HuH-7.5 (cell line): Measurements from ENCODE around the gene TNFSF9.
A peak's percentile ranks its signal among the peaks of the same experiment; 100 is the strongest.
"Not testable (repeated sequence)": the region's sequence is repeated elsewhere in the genome, so short reads cannot be mapped to it uniquely, and the experiment has no call there.

Experiments used
- DNase-seq: peaks from one replicate; pipeline ENCODE4 v3.0.0; 2011; ENCODE audit warnings: low spot score

The TNFSF9 gene

DNA sequence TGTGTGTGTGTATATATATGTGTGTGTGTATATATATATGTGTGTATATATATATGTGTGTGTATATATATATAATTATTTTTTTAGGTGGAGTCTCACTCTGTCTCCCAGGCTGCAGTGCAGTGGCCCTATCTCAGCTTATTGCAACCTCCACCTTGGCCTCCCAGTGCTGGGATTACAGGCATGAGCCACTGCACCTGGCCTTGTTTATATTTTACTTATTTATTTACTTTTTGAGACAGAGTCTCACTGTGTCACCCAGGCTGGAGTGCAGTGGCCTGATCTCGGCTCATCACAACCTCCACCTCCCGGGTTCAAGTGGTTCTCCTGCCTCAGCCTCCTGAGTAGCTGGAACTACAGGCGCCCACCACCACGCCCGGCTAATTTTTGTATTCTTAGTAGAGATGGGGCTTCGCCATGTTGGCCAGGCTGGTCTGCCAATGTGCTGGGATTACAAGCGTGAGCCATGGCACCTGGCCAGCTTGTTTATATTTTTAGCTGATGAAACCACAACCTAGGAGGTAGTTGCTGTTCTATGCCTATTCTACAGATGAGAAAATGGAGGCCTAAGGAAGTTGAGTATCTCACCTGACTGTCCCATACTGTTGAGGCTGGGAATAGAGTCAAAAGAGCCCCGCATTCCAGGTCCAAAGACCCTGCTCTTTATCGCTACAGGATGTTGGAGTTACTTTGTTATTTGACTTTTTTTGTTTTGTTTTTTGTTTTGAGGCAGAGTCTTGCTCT lies 22.6 kb upstream of the TNFSF9 start:
- not testable (repeated sequence) for DNase-seq

DNA sequence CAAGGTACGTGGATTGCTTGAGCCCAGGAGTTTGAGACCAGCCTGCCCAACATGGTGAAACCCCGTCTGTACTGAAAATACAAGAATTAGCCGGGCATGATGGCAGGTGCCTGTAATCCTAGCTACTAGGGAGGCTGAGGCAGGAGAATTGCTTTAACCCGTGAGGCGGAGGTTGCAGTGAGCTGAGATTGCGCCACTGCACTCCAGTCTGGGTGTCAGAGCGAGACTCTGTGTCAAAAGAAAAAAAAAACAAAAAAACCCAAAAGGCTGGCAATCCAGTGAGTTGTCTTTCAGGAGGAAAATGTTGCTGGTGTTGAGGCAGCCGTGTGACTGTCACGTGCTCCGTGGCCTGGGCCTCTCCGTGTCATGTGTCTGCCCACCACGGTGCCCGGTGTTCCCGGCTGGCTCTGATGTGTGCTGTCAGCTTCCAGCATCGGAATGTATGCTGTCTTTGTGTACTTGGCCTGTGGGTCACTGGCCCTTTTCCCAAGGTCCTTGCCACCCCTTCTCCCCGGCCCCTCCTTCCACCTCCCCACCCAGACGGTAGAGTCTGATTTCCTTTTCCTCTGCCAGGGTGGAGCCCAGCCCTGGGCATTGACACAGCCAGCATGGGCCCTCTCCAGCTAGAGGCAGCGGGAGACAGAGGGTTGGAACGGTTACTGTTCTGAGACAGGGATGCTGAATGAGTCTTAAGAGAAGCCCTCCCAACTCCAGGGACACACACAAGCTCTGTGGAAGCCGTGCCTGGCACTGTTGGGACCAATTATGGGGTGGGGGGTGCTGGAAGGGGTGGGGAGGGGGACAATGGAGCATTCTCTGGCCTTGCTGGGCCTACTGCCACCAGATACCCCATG lies 21.5 kb upstream of the TNFSF9 start:
- DNase-seq = peak; percentile 75

DNA sequence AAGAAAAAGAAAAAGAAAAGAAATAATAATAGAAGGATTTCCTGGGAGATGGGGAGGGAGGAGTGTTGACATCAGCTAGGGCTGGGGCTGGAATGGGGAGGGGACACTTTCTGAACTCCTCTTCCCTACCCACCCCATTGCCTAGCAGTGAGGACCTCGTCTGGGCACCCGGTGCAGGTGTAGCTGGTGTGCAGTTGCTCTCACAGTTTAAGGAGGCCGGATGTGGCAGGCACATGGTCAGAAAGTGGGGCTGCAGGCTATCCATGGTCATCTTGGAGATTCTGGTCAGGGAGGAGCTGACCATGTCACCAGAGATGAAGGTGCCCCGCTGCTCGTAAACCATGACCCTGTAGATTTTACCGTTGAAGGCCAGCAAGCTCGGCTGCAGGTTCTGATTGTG lies 20.2 kb upstream of the TNFSF9 start:
- no peak for DNase-seq

DNA sequence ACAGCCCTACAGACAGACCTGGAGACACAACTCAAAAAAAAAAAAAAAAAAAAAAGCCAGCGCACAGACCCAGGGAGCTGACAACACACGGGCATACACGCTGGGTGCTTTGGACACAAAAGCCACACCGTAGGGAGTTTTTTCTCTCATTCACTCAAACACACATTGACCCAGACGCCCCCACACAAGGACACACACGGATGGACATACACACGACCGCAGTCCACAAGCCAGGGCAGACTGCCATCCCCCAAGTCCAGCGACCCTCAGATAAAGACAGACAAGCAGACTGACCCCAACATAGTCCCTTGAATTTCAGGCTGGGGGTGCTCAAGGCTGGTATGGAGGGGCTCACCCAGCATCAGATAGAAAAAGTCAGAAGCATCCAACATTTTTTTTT lies 16.7 kb upstream of the TNFSF9 start:
- no peak for DNase-seq

DNA sequence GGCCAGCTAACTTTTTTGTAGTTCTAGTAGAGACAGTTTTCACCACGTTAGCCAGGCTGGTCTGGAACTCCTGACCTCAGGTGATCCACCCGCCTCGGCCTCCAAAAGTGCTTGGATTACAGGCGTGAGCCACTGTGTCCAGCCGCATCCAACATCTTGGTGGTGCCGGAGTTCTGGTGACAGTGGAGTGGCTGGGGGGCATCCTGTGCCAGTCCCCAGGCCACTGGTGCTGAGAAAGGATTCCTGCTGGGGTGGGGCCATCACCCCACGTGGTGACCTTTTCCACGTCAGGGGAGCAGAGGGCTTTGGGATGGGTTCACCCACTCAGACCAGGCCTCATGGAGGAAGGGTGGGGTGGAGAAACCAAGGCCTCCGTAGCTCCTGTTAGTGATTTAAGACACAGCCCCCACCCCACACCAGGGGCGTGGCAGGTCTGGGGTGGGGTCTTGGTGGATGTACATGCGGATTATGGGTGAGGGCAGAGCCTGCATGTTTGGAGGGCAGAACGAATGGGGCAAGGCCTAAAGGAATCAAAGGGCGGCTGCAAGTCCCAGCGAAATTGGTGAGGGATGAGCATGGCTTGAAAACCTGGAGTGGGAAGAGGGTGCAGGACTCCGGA lies 15.8 kb upstream of the TNFSF9 start:
- no peak for DNase-seq

DNA sequence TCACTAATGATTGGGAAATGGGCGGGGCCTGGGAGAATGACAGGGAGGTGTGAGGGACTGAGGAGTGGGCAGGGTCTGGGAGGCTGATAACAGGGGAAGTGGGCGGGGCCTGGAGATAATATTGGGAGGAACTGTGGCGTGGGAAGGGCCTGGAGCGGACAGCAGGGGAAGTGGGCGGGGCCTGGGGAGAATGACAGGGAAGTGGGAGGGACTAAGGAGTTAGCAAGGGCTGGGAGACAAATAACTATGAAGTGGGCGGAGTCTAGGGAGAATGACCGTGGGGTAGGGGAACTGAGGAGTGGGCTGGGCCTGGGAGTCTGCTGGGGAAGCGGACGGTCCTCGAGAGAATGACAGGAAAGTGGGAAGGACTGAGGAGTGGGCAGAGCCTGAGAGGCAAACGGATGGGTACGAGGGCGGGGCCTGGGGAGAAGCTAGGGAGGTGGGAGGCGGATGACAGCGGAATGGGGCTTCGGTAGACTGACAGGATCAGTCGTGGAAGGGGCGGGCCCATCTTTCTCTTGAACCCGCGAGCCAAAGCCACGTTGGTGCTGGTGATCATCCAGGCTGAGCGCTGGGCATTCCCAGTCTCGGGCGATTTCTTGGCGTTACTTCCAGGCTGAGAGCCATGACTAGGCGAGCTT lies 14.7 kb upstream of the TNFSF9 start:
- DNase-seq = peak; percentile 81

DNA sequence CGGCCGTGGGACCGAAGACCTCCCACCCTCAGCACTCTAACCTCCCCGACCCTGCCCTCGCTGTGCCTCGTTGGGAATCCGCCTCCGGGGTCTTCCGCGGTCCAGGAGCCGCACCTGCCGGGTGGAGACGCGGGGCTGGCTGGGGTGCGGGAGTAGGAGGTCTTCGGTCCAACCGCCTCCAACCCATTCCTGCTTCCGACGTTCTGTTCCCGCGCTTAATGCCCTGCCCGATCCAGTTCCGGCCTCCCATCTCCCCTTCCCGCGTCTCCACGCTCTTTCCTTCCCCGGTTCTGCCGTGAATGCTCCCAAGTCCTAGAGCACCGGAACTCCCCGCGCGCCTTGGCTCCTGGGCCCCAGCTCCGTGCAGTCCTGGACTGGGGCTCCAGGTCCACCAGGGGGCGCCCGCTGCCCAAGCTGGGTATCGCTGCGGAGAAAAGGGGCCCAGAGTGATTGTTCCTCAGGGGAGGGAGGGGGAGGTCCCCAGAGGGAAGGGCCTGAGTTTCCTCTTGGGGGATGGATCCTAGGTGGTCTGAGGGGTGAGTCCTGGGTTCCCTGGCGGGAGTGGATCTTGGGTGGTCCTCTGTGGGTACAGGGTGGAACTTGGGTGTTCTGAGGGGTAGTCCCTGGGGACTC lies 14.1 kb upstream of the TNFSF9 start:
- DNase-seq = peak; percentile 92

DNA sequence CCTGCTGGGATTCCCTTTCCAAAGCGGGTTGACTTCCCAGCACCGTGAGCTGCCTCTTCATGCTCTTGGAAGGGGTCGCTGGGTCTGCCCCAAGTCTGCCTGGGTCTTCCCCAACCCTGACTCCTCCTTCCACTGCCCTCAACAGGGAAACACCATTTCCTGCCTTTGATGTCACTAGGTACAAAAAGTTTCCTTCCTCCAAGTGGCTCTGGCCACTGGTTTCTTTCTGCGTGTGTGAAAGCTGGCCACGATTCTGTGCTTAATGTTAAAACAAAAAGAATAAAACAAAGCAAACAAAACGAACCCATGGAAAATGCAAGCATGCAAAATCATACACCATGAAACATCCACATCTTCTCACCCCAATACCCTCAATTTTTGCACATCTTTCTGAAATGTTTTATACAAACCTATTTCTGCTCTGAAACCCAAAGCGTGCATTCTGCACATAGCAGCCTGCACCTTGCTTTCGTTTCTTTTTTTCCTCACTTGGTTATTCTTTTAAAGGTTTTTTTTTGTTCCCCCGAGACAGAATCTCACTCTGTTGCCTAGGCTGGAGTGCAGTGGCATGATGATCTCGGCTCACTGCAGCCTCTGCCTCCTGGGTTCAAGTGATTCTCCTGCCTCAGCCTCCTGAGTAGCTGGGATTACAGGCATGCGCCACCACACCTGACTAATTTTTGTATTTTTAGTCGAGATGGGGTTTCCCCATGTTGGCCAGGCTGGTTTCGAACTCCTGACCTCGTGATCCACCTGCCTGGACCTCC lies 12.5 kb upstream of the TNFSF9 start:
- no peak for DNase-seq

DNA sequence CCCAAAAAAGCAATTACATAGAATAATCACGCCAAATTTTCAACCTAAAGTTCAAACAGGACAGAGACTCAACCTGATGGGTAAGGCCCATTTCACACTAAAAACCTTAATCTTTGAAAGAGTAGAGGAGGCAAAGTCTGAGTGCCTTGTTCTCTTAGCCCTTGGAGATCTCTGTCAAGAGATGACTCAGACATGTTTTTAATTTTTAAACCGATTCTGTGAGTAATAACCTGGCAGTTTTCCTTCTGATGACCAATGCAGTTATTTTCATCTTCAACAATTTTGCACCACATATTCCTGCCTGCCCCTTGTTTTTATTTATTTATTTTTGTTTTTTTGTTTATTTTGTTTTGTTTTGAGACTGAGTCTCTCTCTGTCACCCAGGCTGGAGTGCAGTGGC lies 11.5 kb upstream of the TNFSF9 start:
- no peak for DNase-seq

DNA sequence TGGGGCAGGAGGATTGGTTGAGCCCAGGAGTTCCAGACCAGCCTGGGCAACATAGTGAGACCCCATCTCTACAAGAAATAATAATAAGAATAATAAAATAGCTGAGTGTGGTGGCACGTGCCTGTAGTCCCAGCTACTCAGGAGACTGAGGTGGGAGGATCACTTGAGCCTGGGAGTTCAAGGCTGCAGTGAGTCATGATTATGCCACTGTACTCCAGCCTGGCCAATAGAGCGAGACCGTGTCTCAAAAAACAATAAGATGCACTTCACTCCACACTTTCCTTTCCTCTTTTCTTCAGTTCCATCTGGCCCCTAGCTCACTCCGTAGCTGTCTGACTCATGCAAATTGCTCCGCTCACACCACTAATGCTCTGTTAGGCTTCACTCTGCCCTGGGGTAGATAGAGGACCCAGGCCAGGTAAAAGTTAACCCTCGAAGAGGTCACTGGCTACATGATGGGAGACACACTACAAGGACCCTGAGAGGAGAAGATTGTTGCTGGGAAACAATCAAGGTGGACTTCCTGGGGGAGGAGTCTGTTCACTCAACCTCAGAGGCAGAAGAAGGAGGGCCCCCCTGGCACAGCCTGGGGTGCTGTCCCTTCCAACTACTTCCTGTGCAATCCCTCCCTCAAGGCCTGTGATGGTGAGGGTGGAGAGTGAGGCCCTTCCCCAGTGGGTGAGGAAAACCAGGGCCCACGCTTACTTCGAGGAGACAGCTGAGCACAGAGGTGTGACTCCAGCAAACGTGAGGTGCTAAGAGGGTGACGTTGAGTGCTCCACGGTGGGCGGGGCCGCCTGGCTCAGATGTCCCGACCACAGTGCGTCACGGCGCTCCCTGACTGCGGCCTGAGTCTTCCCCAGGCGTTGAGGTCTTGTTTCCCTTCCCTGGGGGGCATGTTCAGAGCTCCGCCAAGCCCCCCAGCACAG lies 8.8 kb upstream of the TNFSF9 start:
- DNase-seq = no peak

DNA sequence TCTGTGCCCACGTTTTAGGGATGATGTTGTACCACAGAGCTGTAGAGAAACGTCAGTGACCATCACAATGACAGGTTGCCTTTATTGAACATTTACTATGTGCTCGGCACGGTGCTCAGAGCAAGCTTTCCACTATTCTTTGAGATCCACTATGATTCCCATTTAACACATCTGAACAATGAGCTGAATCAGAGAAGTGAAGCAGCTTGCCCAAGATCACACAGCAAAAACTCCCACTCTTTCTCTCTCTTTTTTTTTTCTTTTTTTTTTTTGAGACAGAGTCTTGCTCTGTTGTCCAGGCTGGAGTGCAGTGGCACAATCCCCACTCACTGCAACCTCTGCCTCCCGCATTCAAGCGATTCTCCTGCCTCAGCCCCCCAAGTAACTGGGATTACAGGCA lies 8.1 kb upstream of the TNFSF9 start:
- DNase-seq = no peak

DNA sequence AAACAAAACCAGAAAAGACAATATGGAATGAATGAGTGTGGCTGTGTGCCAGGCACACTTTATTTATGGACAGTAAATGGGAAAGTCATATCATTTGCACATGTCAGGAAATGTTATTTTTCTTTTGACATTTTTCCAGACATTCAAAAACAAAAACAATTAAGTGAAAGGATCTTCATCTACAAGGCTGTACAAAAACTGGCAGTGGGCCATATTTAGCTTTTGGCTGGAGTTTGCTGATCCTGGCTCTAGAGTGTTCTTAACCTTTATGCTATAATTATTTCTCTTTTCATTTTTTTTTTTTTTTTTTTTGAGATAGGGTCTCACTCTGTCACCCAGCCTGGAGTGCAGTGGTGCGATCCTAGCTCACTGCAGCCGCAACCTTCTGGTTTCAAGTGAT lies 6.5 kb upstream of the TNFSF9 start:
- no peak for DNase-seq

DNA sequence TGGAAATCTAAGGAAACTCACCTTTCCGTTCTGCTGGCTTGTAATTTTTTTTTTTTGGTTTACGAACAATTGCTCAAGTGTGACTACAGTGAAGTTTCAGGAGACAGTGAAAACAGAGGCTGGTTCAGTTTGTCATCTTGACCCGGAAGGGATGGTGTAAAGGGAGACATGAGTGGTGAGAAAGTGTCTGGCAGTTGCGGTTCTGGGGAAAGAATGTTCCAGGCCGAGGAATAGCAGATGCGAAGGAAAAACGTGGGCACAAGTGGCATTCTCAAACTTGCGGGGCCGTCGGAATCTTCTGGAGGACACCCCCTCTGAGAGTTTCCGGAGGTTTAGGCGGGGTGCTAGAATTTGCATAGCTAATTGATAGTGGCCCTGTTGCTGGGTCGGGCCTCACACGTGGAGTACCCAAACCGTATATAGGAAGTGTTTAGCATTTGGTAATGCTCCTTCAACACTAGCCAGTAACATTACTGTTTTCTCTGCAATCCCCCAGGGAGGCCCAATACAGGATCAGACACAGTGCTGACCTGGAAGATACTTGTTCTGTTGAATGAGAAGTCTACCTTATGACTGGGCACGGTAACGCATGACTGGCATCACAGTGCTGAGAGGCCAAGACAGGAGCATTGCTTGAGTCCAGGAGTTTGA lies 2.8 kb upstream of the TNFSF9 start:
- no peak for DNase-seq

DNA sequence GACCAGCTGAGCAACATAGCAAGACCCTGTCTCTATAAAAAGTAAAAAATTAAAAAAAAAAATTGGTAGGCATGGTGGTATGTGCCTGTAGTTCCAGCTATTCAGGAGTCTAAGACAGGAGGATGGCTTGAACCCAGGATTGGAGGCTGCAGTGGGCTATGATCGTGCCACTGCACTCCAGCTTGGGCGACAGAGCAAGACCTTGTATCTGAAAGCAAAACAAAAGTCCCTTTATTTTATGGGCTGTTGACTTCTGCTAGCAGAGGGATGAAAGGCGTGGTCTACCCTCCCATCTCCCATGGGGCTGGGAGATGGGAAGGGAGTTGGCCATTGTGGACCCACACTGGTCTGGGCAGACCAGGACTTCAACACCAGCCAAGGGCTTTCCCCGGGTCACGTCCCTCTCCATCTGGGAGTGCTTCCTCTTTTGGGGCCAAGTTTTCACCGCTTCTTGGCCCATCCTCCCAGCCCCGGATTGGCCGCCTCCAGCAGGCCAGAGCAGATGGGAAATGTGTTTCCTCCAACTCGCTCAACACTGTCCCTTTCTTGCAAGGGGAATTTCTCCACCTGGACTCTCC lies 2.2 kb upstream of the TNFSF9 start:
- no peak for DNase-seq

DNA sequence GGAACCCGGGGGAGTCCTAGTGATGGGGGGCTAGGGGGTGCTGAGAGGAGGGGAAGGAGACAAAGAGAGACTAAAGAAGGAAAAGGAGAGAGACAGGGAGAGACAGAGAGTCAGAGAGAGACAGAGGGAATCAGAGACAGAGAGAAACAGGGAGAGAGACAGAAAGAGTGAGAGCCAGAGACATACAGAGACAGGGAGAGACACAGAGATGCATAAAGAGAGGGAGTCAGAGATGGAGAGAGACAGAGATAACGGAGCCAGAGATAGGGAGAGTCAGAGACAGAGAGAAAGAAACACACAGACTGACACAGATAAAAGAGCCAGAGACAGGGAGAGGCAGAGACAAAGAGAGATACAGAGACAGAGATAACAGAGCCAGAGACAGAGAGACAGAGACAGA lies 1.5 kb upstream of the TNFSF9 start:
- no peak for DNase-seq

DNA sequence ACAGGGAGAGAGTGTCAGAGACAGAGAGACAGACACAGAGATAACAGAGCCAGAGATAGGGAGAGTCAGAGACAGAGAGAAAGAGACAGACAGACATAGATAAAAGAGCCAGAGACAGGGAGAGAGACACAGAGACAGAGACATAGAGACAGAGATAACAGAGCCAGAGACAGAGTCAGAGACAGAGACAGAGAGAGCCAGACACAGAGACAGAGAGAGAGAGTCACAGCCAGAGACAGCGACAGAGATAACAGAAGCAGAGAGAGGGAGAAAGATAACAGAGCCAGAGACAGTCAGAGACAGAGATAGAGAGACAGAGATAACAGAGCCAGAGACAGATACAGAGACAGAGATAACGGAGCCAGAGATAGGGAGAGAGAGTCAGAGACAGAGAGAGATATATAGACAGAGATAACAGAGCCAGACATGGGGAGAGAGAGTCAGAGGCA lies 865 bp upstream of the TNFSF9 start:
- DNase-seq = no peak

DNA sequence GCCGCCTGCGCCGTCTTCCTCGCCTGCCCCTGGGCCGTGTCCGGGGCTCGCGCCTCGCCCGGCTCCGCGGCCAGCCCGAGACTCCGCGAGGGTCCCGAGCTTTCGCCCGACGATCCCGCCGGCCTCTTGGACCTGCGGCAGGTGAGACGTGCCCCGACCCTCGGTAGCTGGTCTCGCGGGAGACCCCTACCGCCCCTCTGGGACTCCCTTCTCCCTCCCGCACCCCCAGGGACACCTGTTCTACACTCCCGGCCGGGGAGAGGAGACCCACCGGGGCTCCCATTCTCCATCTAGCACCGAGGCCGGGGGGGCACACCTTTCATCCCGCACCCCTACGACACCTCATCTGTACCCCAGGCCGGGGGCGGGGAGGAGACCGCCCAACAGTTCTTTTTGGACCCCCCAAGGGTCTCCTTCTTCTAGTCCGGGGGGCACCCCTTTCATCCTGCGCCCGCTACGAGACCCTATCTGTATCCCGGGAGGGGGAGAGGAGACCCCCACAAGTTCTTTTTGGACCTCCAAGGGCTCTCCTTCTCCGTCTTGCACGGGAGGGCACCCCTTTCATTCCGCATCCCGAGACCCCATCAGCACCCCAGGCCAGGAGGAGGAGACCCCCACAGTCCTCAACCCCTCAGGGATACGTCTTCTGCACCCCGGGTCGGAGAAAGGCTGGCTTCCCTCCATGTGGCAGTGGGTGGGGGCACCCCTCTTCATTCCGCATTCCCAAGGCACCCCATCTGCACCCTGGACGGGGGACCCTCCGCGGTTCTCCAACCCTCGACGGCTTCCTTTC lies 533 bp downstream of the TNFSF9 start:
- DNase-seq = peak; percentile 56

DNA sequence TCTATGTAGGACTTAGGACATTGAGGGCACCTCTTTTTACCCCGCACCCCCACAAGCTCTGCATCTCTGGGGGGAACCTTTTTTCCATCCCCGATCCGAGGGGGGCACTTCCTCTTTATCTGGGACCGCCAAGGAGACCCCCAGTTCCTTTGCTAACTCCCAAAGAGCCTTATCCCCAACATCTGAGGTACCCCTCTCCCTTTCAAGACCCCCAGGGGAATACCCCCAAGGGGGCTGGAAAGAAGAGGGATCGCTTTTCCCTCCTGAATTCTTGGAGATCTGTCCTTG lies 1.1 kb downstream of the TNFSF9 start:
- peak; percentile 59 for DNase-seq
